Parathyroid adenoma (tissue), 2 donors: Measurements from ENCODE around the gene ATP6V0E1.

Experiments
- H2AFZ ChIP-seq: fragments of 300-600 bp; sonication (generic); one replicate; pipeline ENCODE4 v1.7.0; 2017; ENCODE audit warnings: antibody characterized with exemption, mild to moderate bottlenecking
- H3K27ac ChIP-seq: fragments of 300-600 bp; sonication (generic); one replicate; pipeline ENCODE4 v1.7.0; 2017
- H3K27me3 ChIP-seq: fragments of 300-600 bp; sonication (generic); one replicate; pipeline ENCODE4 v1.7.0; 2017; ENCODE audit warnings: low read length; ENCODE audit not compliant: control insufficient read depth, insufficient read depth
- H3K36me3 ChIP-seq: fragments of 300-600 bp; sonication (generic); one replicate; pipeline ENCODE4 v1.7.0; 2017; ENCODE audit warnings: low read length; ENCODE audit not compliant: control insufficient read depth, insufficient read depth
- H3K4me1 ChIP-seq: fragments of 300-600 bp; sonication (generic); one replicate; pipeline ENCODE4 v1.7.0; 2017; ENCODE audit warnings: control low read depth
- H3K4me2 ChIP-seq: fragments of 300-600 bp; sonication (generic); one replicate; pipeline ENCODE4 v1.7.0; 2017; ENCODE audit warnings: low read length
- H3K4me3 ChIP-seq: fragments of 300-600 bp; sonication (generic); one replicate; pipeline ENCODE4 v1.7.0; 2017; ENCODE audit warnings: low read depth, low read length
- H3K79me2 ChIP-seq: fragments of 300-600 bp; sonication (generic); one replicate; pipeline ENCODE4 v1.7.0; 2017; ENCODE audit warnings: control low read depth
- H3K9ac ChIP-seq: fragments of 300-600 bp; sonication (generic); one replicate; pipeline ENCODE4 v1.7.0; 2017; ENCODE audit warnings: mild to moderate bottlenecking
- H3K9me3 ChIP-seq: fragments of 300-600 bp; sonication (generic); one replicate; pipeline ENCODE4 v1.7.0; 2017; ENCODE audit warnings: low read length; ENCODE audit not compliant: control insufficient read depth
- TF ChIP-seq, protein P1 (sequence below): fragments of 300-600 bp; sonication (generic); IDR thresholded peaks from one replicate; pipeline ENCODE4 v1.7.0; 2017; ENCODE audit warnings: antibody characterized with exemption, mild to moderate bottlenecking
- donor health status: primary hyperparathyroidism.

ATP6V0E1 gene

DNA sequence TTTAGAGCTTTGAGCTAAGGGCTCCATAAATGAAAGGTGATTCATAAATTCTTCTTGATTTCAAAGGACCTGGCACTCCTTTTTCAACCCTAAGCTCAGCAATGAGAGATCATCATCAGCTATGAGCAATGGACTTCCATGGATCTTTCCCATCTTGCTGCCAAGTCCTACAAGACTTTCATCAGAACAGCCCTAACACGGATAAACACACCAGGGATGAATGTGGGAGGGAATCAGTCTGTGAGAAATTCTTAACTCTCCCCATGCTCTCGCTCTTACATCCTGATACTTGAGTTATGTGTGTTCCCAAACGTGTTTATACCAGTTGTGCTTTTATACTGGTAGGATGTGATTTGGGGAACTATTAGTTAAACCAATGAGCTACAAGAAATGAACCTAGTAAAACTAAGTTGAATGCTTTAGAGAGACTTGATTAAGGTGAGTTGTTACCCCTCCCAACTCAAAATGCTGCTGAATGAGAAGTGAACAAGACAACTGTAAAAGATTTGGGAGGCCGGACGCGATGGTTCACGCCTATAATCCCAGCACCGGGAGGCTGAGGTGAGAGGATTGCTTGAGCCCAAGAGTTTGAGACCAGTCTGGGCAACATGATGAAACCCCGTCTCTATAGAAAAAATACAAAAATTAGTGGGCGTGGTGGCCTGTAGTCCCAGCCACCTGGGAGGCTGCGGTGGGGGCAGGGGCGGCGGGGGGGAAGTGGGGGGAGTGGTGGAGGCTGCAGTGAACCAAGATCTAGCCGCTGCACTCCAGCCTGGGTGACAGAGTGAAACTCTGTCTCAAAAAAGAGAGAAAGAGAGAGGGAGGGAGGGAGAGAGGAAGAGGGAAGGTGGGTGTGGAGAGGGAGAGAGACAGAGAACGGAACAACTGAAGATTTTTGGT lies 29.5 kb upstream of the ATP6V0E1 start:
- Histone ChIP-seq H3K9ac (no peak overlapping the region), H3K27ac (no peak overlapping the region), H3K36me3 (no peaks in the 10 kb centered on the region), H3K27me3 (no peaks in the 10 kb centered on the region), H2AFZ (no peak overlapping the region), H3K79me2 (no peaks in the 10 kb centered on the region), H3K9me3 (no peaks in the 10 kb centered on the region), H3K4me2 (no peak overlapping the region), H3K4me3 (no peak overlapping the region), H3K4me1 (no peaks in the 10 kb centered on the region)
- TF ChIP-seq, protein P1, sequence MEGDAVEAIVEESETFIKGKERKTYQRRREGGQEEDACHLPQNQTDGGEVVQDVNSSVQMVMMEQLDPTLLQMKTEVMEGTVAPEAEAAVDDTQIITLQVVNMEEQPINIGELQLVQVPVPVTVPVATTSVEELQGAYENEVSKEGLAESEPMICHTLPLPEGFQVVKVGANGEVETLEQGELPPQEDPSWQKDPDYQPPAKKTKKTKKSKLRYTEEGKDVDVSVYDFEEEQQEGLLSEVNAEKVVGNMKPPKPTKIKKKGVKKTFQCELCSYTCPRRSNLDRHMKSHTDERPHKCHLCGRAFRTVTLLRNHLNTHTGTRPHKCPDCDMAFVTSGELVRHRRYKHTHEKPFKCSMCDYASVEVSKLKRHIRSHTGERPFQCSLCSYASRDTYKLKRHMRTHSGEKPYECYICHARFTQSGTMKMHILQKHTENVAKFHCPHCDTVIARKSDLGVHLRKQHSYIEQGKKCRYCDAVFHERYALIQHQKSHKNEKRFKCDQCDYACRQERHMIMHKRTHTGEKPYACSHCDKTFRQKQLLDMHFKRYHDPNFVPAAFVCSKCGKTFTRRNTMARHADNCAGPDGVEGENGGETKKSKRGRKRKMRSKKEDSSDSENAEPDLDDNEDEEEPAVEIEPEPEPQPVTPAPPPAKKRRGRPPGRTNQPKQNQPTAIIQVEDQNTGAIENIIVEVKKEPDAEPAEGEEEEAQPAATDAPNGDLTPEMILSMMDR = no peak

DNA sequence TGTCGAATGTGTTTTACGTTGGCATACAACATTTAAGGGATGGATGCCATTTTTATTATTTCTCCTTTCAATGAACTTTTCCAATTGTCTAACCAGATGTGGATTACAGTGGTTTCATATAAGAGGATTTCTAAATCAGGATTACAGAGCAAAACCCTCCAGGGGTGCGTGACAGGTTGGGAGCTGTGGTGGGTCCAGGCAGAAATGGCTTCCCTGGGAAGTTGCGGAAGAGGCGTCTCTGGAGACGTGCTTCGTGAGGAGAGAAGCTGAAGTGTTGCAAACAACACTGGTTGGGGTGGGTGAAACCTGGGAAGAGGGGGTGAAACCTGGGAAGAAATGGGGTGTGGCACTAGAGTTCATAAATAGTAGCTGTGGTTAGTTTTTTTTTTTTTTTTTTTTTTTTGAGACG lies 28.8 kb upstream of the ATP6V0E1 start:
- no peak overlapping the region for H3K4me3 ChIP-seq
- no peak overlapping the region for H2AFZ ChIP-seq
- no peaks in the 10 kb centered on the region for H3K36me3 ChIP-seq
- H3K27ac ChIP-seq = no peak overlapping the region
- TF ChIP-seq, protein P1 = no peak
- H3K9me3 ChIP-seq = no peaks in the 10 kb centered on the region
- H3K4me2 ChIP-seq = no peak overlapping the region
- no peak overlapping the region for H3K9ac ChIP-seq
- no peaks in the 10 kb centered on the region for H3K4me1 ChIP-seq
- H3K79me2 ChIP-seq = peaks cover 3% of the 10 kb centered on the region
- H3K27me3 ChIP-seq = no peaks in the 10 kb centered on the region

DNA sequence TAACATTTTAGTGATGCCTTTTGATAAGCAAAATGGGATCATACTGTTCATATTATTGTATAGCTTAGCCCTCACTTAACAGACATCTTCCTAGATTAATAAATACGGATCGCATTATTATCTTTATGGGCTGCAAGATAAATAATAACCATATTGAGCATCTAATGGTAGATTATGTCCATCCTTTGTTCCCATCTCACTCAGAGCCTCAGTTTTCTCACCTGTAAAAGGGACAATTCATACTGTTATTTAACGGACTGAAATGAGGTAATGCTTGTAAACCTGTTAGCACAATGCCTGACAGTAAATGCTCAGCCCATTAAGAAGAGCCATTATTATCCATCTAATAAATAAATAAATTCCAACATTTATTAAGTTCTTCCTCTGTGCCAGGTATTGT lies 27.3 kb upstream of the ATP6V0E1 start:
- Histone ChIP-seq H3K79me2 (peaks cover 3% of the 10 kb centered on the region), H3K36me3 (no peaks in the 10 kb centered on the region), H3K4me2 (no peak overlapping the region), H3K27ac (no peak overlapping the region), H3K9me3 (no peaks in the 10 kb centered on the region), H3K4me1 (no peaks in the 10 kb centered on the region), H3K9ac (no peak overlapping the region), H2AFZ (no peak overlapping the region), H3K4me3 (no peak overlapping the region), H3K27me3 (no peaks in the 10 kb centered on the region)
- TF ChIP-seq, protein P1 = no peak

DNA sequence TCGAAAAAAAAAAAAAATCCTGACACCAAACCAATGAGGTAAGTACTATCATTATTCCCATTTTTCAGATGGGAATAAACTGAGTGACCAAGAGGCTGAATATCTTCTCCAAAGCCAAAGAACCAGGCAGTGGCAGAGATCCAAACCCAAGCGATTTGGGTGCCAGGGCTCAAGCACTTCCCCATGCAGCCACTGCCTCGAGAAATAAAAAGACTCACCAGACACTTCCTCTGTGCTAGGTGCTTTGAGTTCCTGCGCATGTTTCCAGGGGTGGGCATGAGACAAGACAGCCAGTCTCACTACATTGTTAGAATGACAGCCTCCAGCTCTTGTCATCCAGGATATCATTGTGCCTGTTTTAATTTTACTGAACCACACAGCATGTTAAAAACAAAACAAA lies 26.6 kb upstream of the ATP6V0E1 start:
- H3K4me1 ChIP-seq = no peaks in the 10 kb centered on the region

More for the DNA sequence above, 26.6 kb upstream of the ATP6V0E1 start:
- no peak overlapping the region for H2AFZ ChIP-seq
- H3K79me2 ChIP-seq = peaks cover 3% of the 10 kb centered on the region
- H3K27ac ChIP-seq = no peak overlapping the region
- H3K4me2 ChIP-seq = no peak overlapping the region
- H3K27me3 ChIP-seq = no peaks in the 10 kb centered on the region
- no peaks in the 10 kb centered on the region for H3K36me3 ChIP-seq
- TF ChIP-seq, protein P1 = no peak
- no peak overlapping the region for H3K4me3 ChIP-seq
- no peaks in the 10 kb centered on the region for H3K9me3 ChIP-seq
- H3K9ac ChIP-seq = no peak overlapping the region
